A549 treated with Hydrocortisone at 1 μM for 4 hours (cell line): Measurements from ENCODE around the gene TRIM27. TPM values are rescaled to one million over a fixed set of nuclear protein-coding genes. Genes with fewer than 3 reads are reported as not detected.

ENCODE experiments used
- total RNA-seq: library from RNA; stranded (reverse); fragments of 200-300 nt; extraction: Qiagen RNA extraction; gene quantifications from 5 replicates; pipeline ENCODE4 v1.2.3, GENCODE V29; 2022

Gene TRIM27, protein sequence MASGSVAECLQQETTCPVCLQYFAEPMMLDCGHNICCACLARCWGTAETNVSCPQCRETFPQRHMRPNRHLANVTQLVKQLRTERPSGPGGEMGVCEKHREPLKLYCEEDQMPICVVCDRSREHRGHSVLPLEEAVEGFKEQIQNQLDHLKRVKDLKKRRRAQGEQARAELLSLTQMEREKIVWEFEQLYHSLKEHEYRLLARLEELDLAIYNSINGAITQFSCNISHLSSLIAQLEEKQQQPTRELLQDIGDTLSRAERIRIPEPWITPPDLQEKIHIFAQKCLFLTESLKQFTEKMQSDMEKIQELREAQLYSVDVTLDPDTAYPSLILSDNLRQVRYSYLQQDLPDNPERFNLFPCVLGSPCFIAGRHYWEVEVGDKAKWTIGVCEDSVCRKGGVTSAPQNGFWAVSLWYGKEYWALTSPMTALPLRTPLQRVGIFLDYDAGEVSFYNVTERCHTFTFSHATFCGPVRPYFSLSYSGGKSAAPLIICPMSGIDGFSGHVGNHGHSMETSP
- total RNA-seq: 41.1 to 46.7 TPM (median 43.0 TPM) in 5 replicates

DNA sequence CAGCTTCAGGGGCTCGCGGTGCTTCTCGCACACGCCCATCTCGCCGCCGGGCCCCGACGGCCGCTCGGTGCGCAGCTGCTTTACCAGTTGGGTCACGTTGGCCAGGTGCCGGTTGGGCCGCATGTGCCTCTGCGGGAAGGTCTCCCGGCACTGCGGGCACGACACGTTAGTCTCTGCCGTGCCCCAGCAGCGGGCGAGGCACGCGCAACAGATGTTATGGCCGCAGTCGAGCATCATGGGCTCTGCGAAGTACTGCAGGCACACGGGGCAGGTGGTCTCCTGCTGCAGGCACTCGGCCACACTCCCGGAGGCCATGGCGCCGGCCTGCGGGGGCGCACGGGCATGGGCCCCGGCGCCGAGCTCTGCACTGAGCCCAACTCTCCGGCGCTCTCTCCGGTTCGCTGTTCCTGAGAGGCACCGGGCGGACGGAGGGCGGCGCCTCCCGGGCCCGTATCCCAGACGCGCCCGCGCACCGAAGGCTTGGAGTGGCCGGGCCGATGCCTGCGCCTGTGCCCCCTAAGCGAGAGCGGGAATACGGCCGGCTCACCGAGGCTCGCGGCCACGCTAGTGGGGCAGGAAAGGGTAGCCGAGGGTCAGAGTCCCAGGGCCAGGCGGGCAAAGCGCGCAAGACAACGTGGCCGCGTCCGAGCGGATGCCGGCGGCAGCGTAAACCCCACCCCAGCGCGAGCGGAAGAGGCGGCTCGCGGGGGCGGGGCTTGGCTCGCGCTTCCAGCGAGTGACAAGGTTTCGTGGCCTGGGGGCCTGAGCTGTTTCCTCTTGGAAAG, at the start of gene TRIM27:
TSS of gene TRIM27 (minus strand) at position 668 of the 785 bp plus-strand sequence. CDS start at position 315, 353 bp downstream.

Other genes with a start within 250 kb of the TRIM27 start
- 0.11 to 0.22 TPM (median 0.15 TPM) in 5 replicates for gene ZNF311, start 81.3 kb upstream of the TRIM27 start, total RNA-seq
- not detected in 5 replicates for gene OR2W1, start 121.2 kb upstream of the TRIM27 start, total RNA-seq
- gene OR2B3, start 163.3 kb upstream of the TRIM27 start, total RNA-seq: not detected in 5 replicates
- not detected in 5 replicates for gene OR2J1, start 175.5 kb upstream of the TRIM27 start, total RNA-seq
- gene OR2J3, start 184.1 kb upstream of the TRIM27 start, total RNA-seq: not detected in 5 replicates
- not detected in 5 replicates for gene OR2J2, start 246.9 kb upstream of the TRIM27 start, total RNA-seq